Neural crest cell (in vitro differentiated cells): ENCODE measurements around the gene ABHD16A. TPM values are rescaled to one million over a fixed set of nuclear protein-coding genes. Genes with fewer than 3 reads are reported as not detected.
A peak's percentile ranks its signal among the peaks of the same experiment; 100 is the strongest.
"Not testable (repeated sequence)": the region's sequence is repeated elsewhere in the genome, so short reads cannot be mapped to it uniquely, and the experiment has no call there.

ENCODE experiments used
- DNase-seq: peaks from one replicate; pipeline ENCODE4 v3.0.0; 2021; ENCODE audit warnings: low read depth, mixed read lengths, low spot score
- H3K27ac Mint-ChIP-seq: one replicate; pipeline ENCODE4 v1.8.0; 2021; ENCODE audit warnings: mild to moderate bottlenecking, mixed read lengths; ENCODE audit not compliant: unreplicated experiment
- H3K27me3 Mint-ChIP-seq: 2 replicates; pipeline ENCODE4 v1.8.0; 2021; ENCODE audit warnings: low read depth, mild to moderate bottlenecking, mixed read lengths
- H3K36me3 Mint-ChIP-seq: 2 replicates; pipeline ENCODE4 v1.8.0; 2021; ENCODE audit warnings: low read depth, mild to moderate bottlenecking, mixed read lengths
- H3K4me1 Mint-ChIP-seq: 2 replicates; pipeline ENCODE4 v1.8.0; 2021; ENCODE audit warnings: mixed read lengths
- H3K4me3 Mint-ChIP-seq: one replicate; pipeline ENCODE4 v1.8.0; 2021; ENCODE audit warnings: mild to moderate bottlenecking, mixed read lengths
- H3K9me3 Mint-ChIP-seq: 2 replicates; pipeline ENCODE4 v1.8.0; 2021; ENCODE audit warnings: mixed read lengths
- total RNA-seq: library from RNA; stranded (reverse); gene quantifications from 2 replicates; pipeline ENCODE4 v1.2.1, GENCODE V29; 2021
- TF ChIP-seq, protein P1 (sequence below): fragments of 200-600 bp; sonication (generic); conservative IDR thresholded peaks from 2 replicates; pipeline ENCODE4 v1.5.0; 2021; ENCODE audit warnings: antibody characterized with exemption, mild to moderate bottlenecking

Gene ABHD16A
- total RNA-seq, 1 donor from 2014 or later, result 73.6 TPM

DNA sequence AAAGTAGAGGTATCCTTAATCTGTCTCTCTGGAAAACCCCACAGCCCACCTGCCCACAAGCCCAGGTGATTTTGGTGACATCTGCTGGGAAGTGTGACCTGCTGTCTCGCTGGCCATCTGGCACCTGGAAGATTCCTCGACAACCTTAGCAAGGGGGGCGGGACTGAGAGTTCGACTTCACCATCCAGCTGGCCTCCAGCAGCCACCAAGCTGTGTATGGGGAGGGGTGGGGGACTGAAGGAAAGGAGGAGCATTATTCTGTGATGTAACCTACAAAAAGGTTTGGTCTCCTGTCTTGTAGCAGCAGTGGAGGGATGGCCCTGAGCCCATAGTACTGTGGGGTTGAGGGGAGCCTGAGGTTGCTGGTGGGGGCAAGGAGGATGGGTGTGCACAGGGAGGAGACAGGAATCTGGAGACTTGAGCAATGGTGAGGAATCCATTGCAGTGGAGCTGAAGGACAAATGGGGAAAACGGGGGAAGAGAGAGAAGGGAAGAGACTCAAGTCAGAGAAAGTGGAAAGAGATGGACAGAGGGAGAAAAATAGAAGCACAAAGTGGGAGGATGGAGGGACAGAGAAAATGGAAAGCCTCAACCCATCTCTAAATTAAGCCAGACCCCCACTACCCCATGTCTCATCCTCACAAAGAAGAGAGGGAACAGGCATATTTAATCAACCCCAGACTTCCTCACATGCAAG is 7.5 kb upstream of the ABHD16A start:
- no peak overlapping the region for H3K4me3 Mint-ChIP-seq
- H3K9me3 Mint-ChIP-seq, result no peaks in the 10 kb centered on the region
- no peak overlapping the region for H3K27ac Mint-ChIP-seq
- H3K4me1 Mint-ChIP-seq, result peaks cover 27% of the 10 kb centered on the region
- TF ChIP-seq, protein P1, sequence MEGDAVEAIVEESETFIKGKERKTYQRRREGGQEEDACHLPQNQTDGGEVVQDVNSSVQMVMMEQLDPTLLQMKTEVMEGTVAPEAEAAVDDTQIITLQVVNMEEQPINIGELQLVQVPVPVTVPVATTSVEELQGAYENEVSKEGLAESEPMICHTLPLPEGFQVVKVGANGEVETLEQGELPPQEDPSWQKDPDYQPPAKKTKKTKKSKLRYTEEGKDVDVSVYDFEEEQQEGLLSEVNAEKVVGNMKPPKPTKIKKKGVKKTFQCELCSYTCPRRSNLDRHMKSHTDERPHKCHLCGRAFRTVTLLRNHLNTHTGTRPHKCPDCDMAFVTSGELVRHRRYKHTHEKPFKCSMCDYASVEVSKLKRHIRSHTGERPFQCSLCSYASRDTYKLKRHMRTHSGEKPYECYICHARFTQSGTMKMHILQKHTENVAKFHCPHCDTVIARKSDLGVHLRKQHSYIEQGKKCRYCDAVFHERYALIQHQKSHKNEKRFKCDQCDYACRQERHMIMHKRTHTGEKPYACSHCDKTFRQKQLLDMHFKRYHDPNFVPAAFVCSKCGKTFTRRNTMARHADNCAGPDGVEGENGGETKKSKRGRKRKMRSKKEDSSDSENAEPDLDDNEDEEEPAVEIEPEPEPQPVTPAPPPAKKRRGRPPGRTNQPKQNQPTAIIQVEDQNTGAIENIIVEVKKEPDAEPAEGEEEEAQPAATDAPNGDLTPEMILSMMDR, result no peak
- no peaks in the 10 kb centered on the region for H3K36me3 Mint-ChIP-seq
- H3K27me3 Mint-ChIP-seq, result no peaks in the 10 kb centered on the region
- DNase-seq, result no peak

DNA sequence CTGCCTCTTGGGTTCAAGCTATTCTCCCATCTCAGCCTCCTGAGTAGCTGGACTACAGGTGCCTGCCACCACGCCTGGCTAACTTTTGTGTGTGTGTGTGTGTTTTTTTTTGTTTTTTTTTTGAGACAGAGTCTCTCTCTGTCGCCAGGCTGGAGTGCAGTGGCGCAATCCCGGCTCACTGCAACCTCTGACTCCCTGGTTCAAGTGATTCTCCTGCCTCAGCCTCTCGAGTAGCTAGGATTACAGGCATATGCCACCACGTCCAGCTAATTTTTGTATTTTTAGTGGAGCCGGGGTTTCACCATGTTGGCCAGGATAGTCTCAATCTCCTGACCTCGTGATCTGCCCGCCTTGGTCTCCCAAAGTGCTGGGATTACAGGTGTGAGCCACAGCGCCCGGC is 6.0 kb upstream of the ABHD16A start:
- H3K27me3 Mint-ChIP-seq, H3K27ac Mint-ChIP-seq, H3K4me3 Mint-ChIP-seq, DNase-seq, H3K9me3 Mint-ChIP-seq, H3K36me3 Mint-ChIP-seq: not testable (repeated sequence)
- H3K4me1 Mint-ChIP-seq, result peaks cover 22% of the 10 kb centered on the region

DNA sequence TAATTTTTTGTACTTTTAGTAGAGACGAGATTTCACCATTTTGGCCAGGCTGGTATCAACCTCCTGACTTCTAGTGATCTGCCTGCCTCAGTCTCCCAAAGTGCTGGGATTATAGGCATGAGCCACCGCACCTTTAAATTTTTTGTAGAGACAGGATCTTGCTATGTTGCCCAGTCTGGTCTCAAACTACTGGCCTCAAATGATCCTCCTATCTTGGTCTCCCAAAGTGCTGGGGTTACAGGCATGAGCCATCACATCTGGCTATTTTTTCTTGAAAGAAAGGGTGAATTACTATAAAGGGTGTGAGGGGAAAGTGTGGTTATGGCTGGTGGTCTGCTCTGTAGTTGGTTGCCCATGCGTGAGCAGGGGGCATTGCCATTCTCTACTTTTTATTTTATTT is 5.1 kb upstream of the ABHD16A start:
- peaks cover 16% of the 10 kb centered on the region for H3K4me1 Mint-ChIP-seq
- H3K27ac Mint-ChIP-seq, result no peak overlapping the region
- H3K4me3 Mint-ChIP-seq, result no peak overlapping the region
- H3K9me3 Mint-ChIP-seq, result no peaks in the 10 kb centered on the region
- no peaks in the 10 kb centered on the region for H3K27me3 Mint-ChIP-seq
- TF ChIP-seq, protein P1, result no peak
- DNase-seq, result no peak
- H3K36me3 Mint-ChIP-seq, result no peaks in the 10 kb centered on the region

DNA sequence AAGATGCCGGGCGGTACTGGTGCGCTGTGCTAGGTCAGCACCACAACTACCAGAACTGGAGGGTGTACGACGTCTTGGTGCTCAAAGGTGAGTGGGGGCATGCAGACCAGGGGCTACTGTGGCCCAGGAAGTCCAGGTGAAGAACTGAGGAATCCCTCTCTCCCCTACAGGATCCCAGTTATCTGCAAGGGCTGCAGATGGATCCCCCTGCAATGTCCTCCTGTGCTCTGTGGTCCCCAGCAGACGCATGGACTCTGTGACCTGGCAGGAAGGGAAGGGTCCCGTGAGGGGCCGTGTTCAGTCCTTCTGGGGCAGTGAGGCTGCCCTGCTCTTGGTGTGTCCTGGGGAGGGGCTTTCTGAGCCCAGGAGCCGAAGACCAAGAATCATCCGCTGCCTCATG is 4.6 kb upstream of the ABHD16A start:
- peaks cover 12% of the 10 kb centered on the region for H3K4me1 Mint-ChIP-seq
- no peak overlapping the region for H3K4me3 Mint-ChIP-seq
- no peaks in the 10 kb centered on the region for H3K9me3 Mint-ChIP-seq
- DNase-seq, result no peak
- no peak overlapping the region for H3K27ac Mint-ChIP-seq
- no peaks in the 10 kb centered on the region for H3K27me3 Mint-ChIP-seq
- TF ChIP-seq, protein P1, result no peak
- H3K36me3 Mint-ChIP-seq, result no peaks in the 10 kb centered on the region

DNA sequence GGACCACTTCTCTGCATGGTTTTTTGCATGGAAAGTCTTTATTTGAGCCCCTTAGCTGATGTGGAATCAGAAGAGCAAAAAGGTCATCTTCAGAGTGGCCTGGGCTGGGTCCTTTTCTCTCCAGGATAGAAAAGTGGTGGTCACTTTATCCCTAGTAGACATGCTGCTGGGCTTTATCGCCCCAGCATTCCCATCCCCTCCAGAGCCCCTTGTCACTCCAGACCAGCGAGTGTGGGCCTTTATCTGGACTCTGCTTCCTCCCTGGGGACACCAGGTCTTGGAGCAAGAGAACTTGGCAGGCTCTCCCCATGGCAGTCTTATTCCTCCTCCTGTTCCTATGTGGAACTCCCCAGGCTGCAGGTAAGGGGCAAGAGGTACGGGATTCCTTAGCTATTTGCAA is 3.5 kb upstream of the ABHD16A start, which contains the start of gene LY6G6F:
LY6G6F (plus strand) TSS at position 268 of the 400 bp plus-strand sequence; CDS start at position 309, 41 bp downstream.
- H3K36me3 Mint-ChIP-seq, result no peaks in the 10 kb centered on the region

DNA sequence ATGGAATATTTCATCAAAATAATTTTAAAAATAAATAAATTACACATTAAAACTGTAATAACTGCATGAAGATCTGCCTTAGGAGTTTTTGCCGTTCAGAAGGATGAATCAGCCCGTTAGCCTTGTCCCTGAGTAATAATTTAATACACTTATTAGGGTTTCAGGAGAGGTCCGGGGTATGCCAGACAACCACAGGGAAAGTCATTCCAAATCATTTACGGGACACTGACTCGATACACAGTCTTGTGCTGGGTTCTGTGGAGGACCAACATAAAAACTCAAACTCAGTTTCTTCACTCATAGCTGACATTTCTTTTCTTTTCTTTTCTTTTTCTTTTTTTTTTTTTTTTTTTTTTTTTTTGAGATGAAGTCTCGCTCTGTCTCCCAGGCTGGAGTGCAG is 2.8 kb upstream of the ABHD16A start:
- Mint-ChIP-seq H3K4me3 (no peak overlapping the region), H3K27me3 (no peaks in the 10 kb centered on the region)

More for the DNA sequence above, 3.5 kb upstream of the ABHD16A start, which contains the start of gene LY6G6F:
- Mint-ChIP-seq H3K4me1 (peaks cover 11% of the 10 kb centered on the region), H3K27me3 (no peaks in the 10 kb centered on the region), H3K27ac (no peak within 1 kb of the TSS), H3K4me3 (peak within 1 kb of the TSS; percentile 65), H3K9me3 (no peaks in the 10 kb centered on the region)
- TF ChIP-seq, protein P1, result no peak
- no peak for DNase-seq

More for the DNA sequence above, 2.8 kb upstream of the ABHD16A start:
- Mint-ChIP-seq H3K36me3 (no peaks in the 10 kb centered on the region), H3K9me3 (no peaks in the 10 kb centered on the region), H3K27ac (no peak overlapping the region), H3K4me1 (peaks cover 18% of the 10 kb centered on the region)
- TF ChIP-seq, protein P1, result no peak
- DNase-seq, result no peak
